Thyroid gland (tissue), 4 donors: ENCODE results near the gene MAPK8.

Experiments used
- POLR2A ChIP-seq, 2 donors: fragments of 450-650 bp; IDR thresholded peaks; one replicate each; pipeline ENCODE4 v1.6.1; 2017; ENCODE audit warnings: antibody characterized with exemption in 2 of 2, mild to moderate bottlenecking in 2 of 2, moderate library complexity in 1 of 2
- TF ChIP-seq, protein P1 (sequence below), 6 experiments: fragments of 200-600 bp in 3 of 6; fragments of 450-650 bp in 3 of 6; sonication (generic) in 3 of 6; IDR thresholded peaks; one replicate each; pipeline ENCODE4 v1.5.1; 2016 to 2019; ENCODE audit warnings: antibody characterized with exemption in 6 of 6, mild to moderate bottlenecking in 2 of 6, inconsistent platforms in 1 of 6, moderate library complexity in 1 of 6

DNA sequence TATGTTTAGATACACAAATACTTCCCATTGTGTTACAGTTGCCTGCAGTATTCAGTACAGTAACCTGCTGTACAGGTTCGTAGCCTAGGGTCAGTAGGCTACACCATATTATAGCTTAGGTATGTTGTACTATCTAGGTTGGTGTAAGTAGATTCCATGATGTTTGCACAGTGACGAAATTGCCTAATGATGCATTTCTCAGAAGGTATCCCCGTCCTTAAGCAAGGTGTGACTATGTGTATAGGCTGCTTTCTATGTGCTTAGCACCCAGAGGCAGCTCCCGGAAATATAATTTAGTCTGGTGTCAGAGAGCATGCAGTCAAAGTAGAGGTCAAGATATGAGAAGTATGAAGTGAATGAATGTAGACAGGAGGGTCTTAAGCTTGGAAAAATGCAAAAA, 9.8 kb downstream of the MAPK8 start:
- TF ChIP-seq, protein P1, sequence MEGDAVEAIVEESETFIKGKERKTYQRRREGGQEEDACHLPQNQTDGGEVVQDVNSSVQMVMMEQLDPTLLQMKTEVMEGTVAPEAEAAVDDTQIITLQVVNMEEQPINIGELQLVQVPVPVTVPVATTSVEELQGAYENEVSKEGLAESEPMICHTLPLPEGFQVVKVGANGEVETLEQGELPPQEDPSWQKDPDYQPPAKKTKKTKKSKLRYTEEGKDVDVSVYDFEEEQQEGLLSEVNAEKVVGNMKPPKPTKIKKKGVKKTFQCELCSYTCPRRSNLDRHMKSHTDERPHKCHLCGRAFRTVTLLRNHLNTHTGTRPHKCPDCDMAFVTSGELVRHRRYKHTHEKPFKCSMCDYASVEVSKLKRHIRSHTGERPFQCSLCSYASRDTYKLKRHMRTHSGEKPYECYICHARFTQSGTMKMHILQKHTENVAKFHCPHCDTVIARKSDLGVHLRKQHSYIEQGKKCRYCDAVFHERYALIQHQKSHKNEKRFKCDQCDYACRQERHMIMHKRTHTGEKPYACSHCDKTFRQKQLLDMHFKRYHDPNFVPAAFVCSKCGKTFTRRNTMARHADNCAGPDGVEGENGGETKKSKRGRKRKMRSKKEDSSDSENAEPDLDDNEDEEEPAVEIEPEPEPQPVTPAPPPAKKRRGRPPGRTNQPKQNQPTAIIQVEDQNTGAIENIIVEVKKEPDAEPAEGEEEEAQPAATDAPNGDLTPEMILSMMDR (IDR thresholded peaks at IDR 0.05), result no peak
- TF ChIP-seq POLR2A (IDR thresholded peaks at IDR 0.05), result no peak
